HEK293T (cell line): ENCODE data around the gene MRPL19.

Experiments used
- CTCF ChIA-PET: fragments of 350-600 bp; formaldehyde crosslinking; extraction: SDS; loops from one replicate; lab custom pipeline; 2021; ENCODE audit warnings: antibody characterized with exemption, inconsistent platforms; lab: Yijun Ruan, JAX
- POLR2A ChIA-PET: fragments of 350-600 bp; formaldehyde crosslinking; extraction: SDS; loops from one replicate; lab custom pipeline; 2020; ENCODE audit warnings: antibody characterized with exemption, inconsistent platforms; lab: Yijun Ruan, JAX
- DNase-seq: peaks from one replicate; pipeline ENCODE4 v3.0.0; 2012; ENCODE audit warnings: mixed read lengths; ENCODE audit errors: extremely low spot score
- ARNT ChIP-seq: fragments of 450-650 bp; IDR thresholded peaks from 2 replicates; pipeline ENCODE4 v1.6.1; 2017; ENCODE audit warnings: mild to moderate bottlenecking
- BHLHE40 ChIP-seq: fragments of 450-650 bp; IDR thresholded peaks from 2 replicates; pipeline ENCODE4 v1.6.1; 2016; ENCODE audit warnings: mild to moderate bottlenecking, moderate library complexity, borderline replicate concordance
- CTBP1 ChIP-seq: fragments of 450-650 bp; IDR thresholded peaks from 2 replicates; pipeline ENCODE4 v1.6.1; 2016; ENCODE audit warnings: borderline replicate concordance
- ELF4 ChIP-seq: fragments of 450-650 bp; IDR thresholded peaks from 2 replicates; pipeline ENCODE4 v1.6.1; 2017; ENCODE audit warnings: antibody characterized with exemption
- FOXA1 ChIP-seq: fragments of 450-650 bp; IDR thresholded peaks from 2 replicates; pipeline ENCODE4 v1.6.1; 2016; ENCODE audit warnings: mild to moderate bottlenecking
- FOXK2 ChIP-seq: fragments of 450-650 bp; IDR thresholded peaks from 2 replicates; pipeline ENCODE4 v1.6.1; 2016; ENCODE audit warnings: mild to moderate bottlenecking
- FOXM1 ChIP-seq: fragments of 450-650 bp; IDR thresholded peaks from 2 replicates; pipeline ENCODE4 v1.6.1; 2017; ENCODE audit warnings: mild to moderate bottlenecking, borderline replicate concordance
- HDGF ChIP-seq: fragments of 450-650 bp; IDR thresholded peaks from 2 replicates; pipeline ENCODE4 v1.6.1; 2017; ENCODE audit warnings: antibody characterized with exemption, borderline replicate concordance
- L3MBTL2 ChIP-seq: fragments of 450-650 bp; conservative IDR thresholded peaks from 2 replicates; pipeline ENCODE4 v1.6.1; 2016; ENCODE audit warnings: mild to moderate bottlenecking
- LEF1 ChIP-seq: fragments of 450-650 bp; IDR thresholded peaks from 2 replicates; pipeline ENCODE4 v1.6.1; 2017; ENCODE audit warnings: mild to moderate bottlenecking, borderline replicate concordance
- NFRKB ChIP-seq: fragments of 450-650 bp; IDR thresholded peaks from 2 replicates; pipeline ENCODE4 v1.6.1; 2016; ENCODE audit warnings: mild to moderate bottlenecking, moderate library complexity
- PKNOX1 ChIP-seq: fragments of 450-650 bp; IDR thresholded peaks from 2 replicates; pipeline ENCODE4 v1.6.1; 2016
- SP1 ChIP-seq: fragments of 450-650 bp; IDR thresholded peaks from 2 replicates; pipeline ENCODE4 v1.6.1; 2017
- SUZ12 ChIP-seq: fragments of 450-650 bp; IDR thresholded peaks from 2 replicates; pipeline ENCODE4 v1.6.1; 2016; ENCODE audit warnings: mild to moderate bottlenecking
- TARDBP ChIP-seq: fragments of 450-650 bp; IDR thresholded peaks from 2 replicates; pipeline ENCODE4 v1.6.1; 2016
- ZNF384 ChIP-seq: fragments of 450-650 bp; IDR thresholded peaks from 2 replicates; pipeline ENCODE4 v1.6.1; 2016

The MRPL19 gene

GRCh38 chr2:75722687-75723086 lies 76.1 kb downstream of the MRPL19 start:
- CTCF ChIA-PET, result interaction anchor here (0.7 kb wide), 1 partner anchor 46 kb away, joined by 4 read pairs; no protein-coding TSS in a partner anchor
- no peak for DNase-seq
- no peak for TF ChIP-seq PKNOX1
- TF ChIP-seq FOXK2, result no peak
- TF ChIP-seq CTBP1, result no peak
- TF ChIP-seq SP1, result no peak
- no peak for TF ChIP-seq ARNT
- TF ChIP-seq LEF1, result no peak
- no peak for TF ChIP-seq SUZ12
- no peak for TF ChIP-seq HDGF
- no peak for TF ChIP-seq ZNF384
- TF ChIP-seq TARDBP, result no peak
- TF ChIP-seq ELF4, result no peak
- no peak for TF ChIP-seq FOXM1
- TF ChIP-seq L3MBTL2, result no peak
- TF ChIP-seq NFRKB, result no peak
- POLR2A ChIA-PET, result interaction anchor here (1.3 kb wide), 1 partner anchor 12 kb away, joined by 4 read pairs; the partner anchor contains the start of gene GCFC2

- ChIA-PET POLR2A (no interaction called here), CTCF (interaction anchor here (0.7 kb wide), 1 partner anchor 727 kb away, joined by 3 read pairs; no protein-coding TSS in a partner anchor)
- TF ChIP-seq SUZ12, result no peak
- no peak for TF ChIP-seq L3MBTL2
- TF ChIP-seq CTBP1, result no peak
- TF ChIP-seq ELF4, result no peak
- no peak for TF ChIP-seq NFRKB
- TF ChIP-seq TARDBP, result no peak
- no peak for TF ChIP-seq FOXM1
- no peak for TF ChIP-seq BHLHE40
- no peak for DNase-seq
These were observed 82.2 kb downstream of the MRPL19 start for GRCh38 chr2:75728614-75729419.

- no peak for TF ChIP-seq ZNF384
- no peak for TF ChIP-seq SP1
- DNase-seq, result no peak
- POLR2A ChIA-PET, result no interaction called here
- CTCF ChIA-PET, result interaction anchor here (0.6 kb wide), 1 partner anchor 185 kb away, joined by 3 read pairs; no protein-coding TSS in a partner anchor
These were observed 83.3 kb downstream of the MRPL19 start for GRCh38 chr2:75729861-75730260.

GRCh38 chr2:75736276-75736675 lies 89.7 kb downstream of the MRPL19 start:
- no peak for DNase-seq
- TF ChIP-seq HDGF (no peak), SUZ12 (no peak), LEF1 (no peak), ZNF384 (no peak), L3MBTL2 (no peak), ELF4 (no peak), PKNOX1 (no peak), SP1 (no peak), ARNT (no peak), NFRKB (no peak), BHLHE40 (no peak), FOXA1 (no peak), FOXM1 (no peak), CTBP1 (no peak), FOXK2 (no peak), TARDBP (no peak)
- CTCF ChIA-PET, result no interaction called here
- POLR2A ChIA-PET, result interaction anchor here (0.6 kb wide), 1 partner anchor 863 kb away, joined by 3 read pairs; no protein-coding TSS in a partner anchor

- POLR2A ChIA-PET, result no interaction called here
- CTCF ChIA-PET, result no interaction called here
- no peak for DNase-seq
- TF ChIP-seq NFRKB, result no peak
- no peak for TF ChIP-seq PKNOX1
- TF ChIP-seq ARNT, result no peak
- no peak for TF ChIP-seq ELF4
- no peak for TF ChIP-seq L3MBTL2
- no peak for TF ChIP-seq FOXM1
- TF ChIP-seq SP1, result no peak
- TF ChIP-seq FOXA1, result no peak
- TF ChIP-seq CTBP1, result no peak
- TF ChIP-seq BHLHE40, result no peak
- TF ChIP-seq ZNF384, result no peak
- no peak for TF ChIP-seq FOXK2
- TF ChIP-seq TARDBP, result no peak
These were observed 91.4 kb downstream of the MRPL19 start for GRCh38 chr2:75737961-75738360.
